ENCODE results near the gene APOC3. TPM values are rescaled to one million over a fixed set of nuclear protein-coding genes. Genes with fewer than 3 reads are reported as not detected.
A peak's percentile ranks its signal among the peaks of the same experiment; 100 is the strongest.
"Not testable (repeated sequence)": the region's sequence is repeated elsewhere in the genome, so short reads cannot be mapped to it uniquely, and the experiment has no call there.

The APOC3 gene
- total RNA-seq, 1 experiment from 2014 or later = not detected

- no peak for DNase-seq
- Histone ChIP-seq H3K36me3 (no peaks in the 10 kb centered on the region), H3K27me3 (no peaks in the 10 kb centered on the region), H3K4me3 (no peak within 1 kb of the TSS), H3K9me3 (no peaks in the 10 kb centered on the region)
Observed at GRCh38 chr11:116823031-116823843, 6.5 kb upstream of the APOC3 start, which contains the start of gene APOA4. Gene APOA4, minus strand, starts transcription at chr11:116823304. Its CDS starts 113 bp downstream, at chr11:116823191.

GRCh38 chr11:116825434-116825833 lies 4.3 kb upstream of the APOC3 start:
- no peak overlapping the region for H3K4me3 ChIP-seq
- no peak for DNase-seq
- H3K27me3 ChIP-seq = no peaks in the 10 kb centered on the region
- H3K36me3 ChIP-seq = no peaks in the 10 kb centered on the region
- H3K9me3 ChIP-seq = no peaks in the 10 kb centered on the region

GRCh38 chr11:116825854-116826750 lies 3.6 kb upstream of the APOC3 start:
- Histone ChIP-seq H3K27me3 (no peaks in the 10 kb centered on the region), H3K4me3 (no peak overlapping the region), H3K9me3 (no peaks in the 10 kb centered on the region), H3K36me3 (no peaks in the 10 kb centered on the region)
- DNase-seq = no peak

GRCh38 chr11:116826751-116827431 lies 2.8 kb upstream of the APOC3 start:
- H3K36me3 ChIP-seq = no peaks in the 10 kb centered on the region
- no peak overlapping the region for H3K4me3 ChIP-seq
- H3K27me3 ChIP-seq = no peaks in the 10 kb centered on the region
- DNase-seq = no peak
- no peaks in the 10 kb centered on the region for H3K9me3 ChIP-seq

GRCh38 chr11:116827461-116827860 lies 2.2 kb upstream of the APOC3 start:
- H3K27me3 ChIP-seq = no peaks in the 10 kb centered on the region
- no peaks in the 10 kb centered on the region for H3K9me3 ChIP-seq
- H3K4me3 ChIP-seq = no peak overlapping the region
- H3K36me3 ChIP-seq = no peaks in the 10 kb centered on the region
- no peak for DNase-seq

GRCh38 chr11:116828632-116829524 lies 829 bp upstream of the APOC3 start:
- H3K36me3 ChIP-seq = no peaks in the 10 kb centered on the region
- H3K27me3 ChIP-seq = no peaks in the 10 kb centered on the region
- no peaks in the 10 kb centered on the region for H3K9me3 ChIP-seq
- no peak overlapping the region for H3K4me3 ChIP-seq
- DNase-seq = no peak

GRCh38 chr11:116830184-116830912 lies 641 bp downstream of the APOC3 start:
- no peaks in the 10 kb centered on the region for H3K36me3 ChIP-seq
- DNase-seq = no peak
- H3K27me3 ChIP-seq = no peaks in the 10 kb centered on the region
- H3K9me3 ChIP-seq = no peaks in the 10 kb centered on the region
- no peak overlapping the region for H3K4me3 ChIP-seq

GRCh38 chr11:116831790-116832349 lies 2.2 kb downstream of the APOC3 start:
- no peaks in the 10 kb centered on the region for H3K36me3 ChIP-seq
- DNase-seq = no peak
- no peak overlapping the region for H3K4me3 ChIP-seq
- no peaks in the 10 kb centered on the region for H3K27me3 ChIP-seq
- H3K9me3 ChIP-seq = no peaks in the 10 kb centered on the region

GRCh38 chr11:116832350-116833290 lies 2.9 kb downstream of the APOC3 start:
- Histone ChIP-seq H3K27me3 (no peaks in the 10 kb centered on the region), H3K4me3 (no peak overlapping the region), H3K9me3 (no peaks in the 10 kb centered on the region), H3K36me3 (no peaks in the 10 kb centered on the region)
- no peak for DNase-seq

- Histone ChIP-seq H3K27me3 (no peaks in the 10 kb centered on the region), H3K36me3 (no peaks in the 10 kb centered on the region), H3K4me3 (no peak overlapping the region), H3K9me3 (no peaks in the 10 kb centered on the region)
- DNase-seq = no peak
Observed at GRCh38 chr11:116833491-116833815, 3.7 kb downstream of the APOC3 start.

- no peaks in the 10 kb centered on the region for H3K9me3 ChIP-seq
- DNase-seq = no peak
- no peak overlapping the region for H3K4me3 ChIP-seq
- H3K36me3 ChIP-seq = no peaks in the 10 kb centered on the region
- H3K27me3 ChIP-seq = no peaks in the 10 kb centered on the region
Observed at GRCh38 chr11:116833816-116834534, 4.3 kb downstream of the APOC3 start.

GRCh38 chr11:116834535-116835041 lies 4.9 kb downstream of the APOC3 start:
- not testable (repeated sequence) for H3K36me3 ChIP-seq, H3K9me3 ChIP-seq, H3K4me3 ChIP-seq, H3K27me3 ChIP-seq, DNase-seq

- peak overlapping the region; percentile 22 for H3K4me3 ChIP-seq
- no peaks in the 10 kb centered on the region for H3K27me3 ChIP-seq
- no peak for DNase-seq
- no peaks in the 10 kb centered on the region for H3K36me3 ChIP-seq
- H3K9me3 ChIP-seq = no peaks in the 10 kb centered on the region
Observed at GRCh38 chr11:116835042-116835772, 5.5 kb downstream of the APOC3 start.
